A549 (cell line): ENCODE results near the gene AXDND1. TPM values are rescaled to one million over a fixed set of nuclear protein-coding genes. Genes with fewer than 3 reads are reported as not detected.

Source experiments
- ATAC-seq, 2 experiments: fragments of 200-7000 bp in 1 of 2; fragments of >200 bp in 1 of 2; cut with Nextera tagmentation in 1 of 2; cut with Tn5 transposase in 1 of 2; 3 replicates each; pipeline versions ENCODE4 v1.8.0 to v1.9.1; 2018 to 2020; ENCODE audit warnings: mild to moderate bottlenecking in 1 of 2, moderate library complexity in 1 of 2
- CTCF ChIA-PET: fragments of 300-600 bp; sonication (Branson Sonifier 250); formaldehyde crosslinking; extraction: SDS; loops from one replicate; lab custom pipeline; 2021; ENCODE audit warnings: antibody characterized with exemption, inconsistent platforms; lab: Yijun Ruan, JAX
- POLR2A ChIA-PET: fragments of 350-600 bp; formaldehyde crosslinking; extraction: SDS; loops from one replicate; lab custom pipeline; 2021; ENCODE audit warnings: antibody characterized with exemption, inconsistent platforms; lab: Yijun Ruan, JAX
- DNase-seq, 2 experiments: peaks; one replicate each; pipeline versions ENCODE4 v3.0.0 to v3.0.0-alpha.2; 2011 to 2016; ENCODE audit warnings: low read depth in 1 of 2, low spot score in 1 of 2
- FAIRE-seq: peaks from 2 replicates; lab custom pipeline; 2011; peaks lifted over from hg19 to GRCh38; lab: Jason Lieb, UNC
- H3K27ac ChIP-seq, 2 experiments: fragments of >200 bp; sonication (Bioruptor Twin); formaldehyde crosslinking; 3 replicates each; pipeline ENCODE4 v1.5.1; 2016 to 2017
- H3K4me1 ChIP-seq: fragments of >200 bp; sonication (Bioruptor Twin); formaldehyde crosslinking; 3 replicates; pipeline ENCODE4 v1.6.1; 2016
- H3K4me2 ChIP-seq: fragments of >200 bp; sonication (Bioruptor Twin); formaldehyde crosslinking; 3 replicates; pipeline ENCODE4 v1.6.1; 2016
- H3K4me3 ChIP-seq: fragments of >200 bp; sonication (Bioruptor Twin); formaldehyde crosslinking; 3 replicates; pipeline ENCODE4 v1.5.1; 2016
- H3K9me3 ChIP-seq: fragments of >200 bp; sonication (Bioruptor Twin); formaldehyde crosslinking; 3 replicates; pipeline ENCODE4 v1.6.1; 2016
- ATOH8 ChIP-seq: fragments of 250-450 bp; sonication (Bioruptor Pico); IDR thresholded peaks from 2 replicates; pipeline ENCODE4 v1.5.0; 2020; ENCODE audit warnings: low read depth, mild to moderate bottlenecking, moderate library complexity
- BCL3 ChIP-seq: fragments of >200 bp; sonication (Bioruptor Twin); formaldehyde crosslinking; IDR thresholded peaks from 3 replicates; pipeline ENCODE4 v1.6.1; 2016
- CHD2 ChIP-seq: fragments of 150-350 bp; IDR thresholded peaks from 2 replicates; pipeline ENCODE4 v1.6.1; 2014; ENCODE audit warnings: low read length; ENCODE audit not compliant: partially characterized antibody
- E2F6 ChIP-seq: IDR thresholded peaks from 2 replicates; pipeline ENCODE4 v1.6.1; 2012; ENCODE audit warnings: low read depth, borderline replicate concordance
- EHF ChIP-seq: fragments of 250-450 bp; sonication (Bioruptor Pico); IDR thresholded peaks from 2 replicates; pipeline ENCODE4 v1.5.0; 2020; ENCODE audit warnings: mild to moderate bottlenecking
- EHMT2 ChIP-seq: fragments of 200-600 bp; sonication (generic); IDR thresholded peaks from 2 replicates; pipeline ENCODE4 v1.6.1; 2016; ENCODE audit warnings: antibody characterized with exemption, low read depth, mild to moderate bottlenecking, moderate library complexity
- ELK1 ChIP-seq: fragments of 150-350 bp; IDR thresholded peaks from 2 replicates; pipeline ENCODE4 v1.6.1; 2014; ENCODE audit warnings: low read depth, mild to moderate bottlenecking, low read length
- ESRRA ChIP-seq: fragments of 150-350 bp; IDR thresholded peaks from 2 replicates; pipeline ENCODE4 v1.6.1; 2014; ENCODE audit warnings: mild to moderate bottlenecking, low read length, borderline replicate concordance
- FOSB ChIP-seq: fragments of 250-450 bp; sonication (Bioruptor Pico); IDR thresholded peaks from 2 replicates; pipeline ENCODE4 v1.5.0; 2020; ENCODE audit warnings: mild to moderate bottlenecking, moderate library complexity
- FOXS1 ChIP-seq: fragments of 250-450 bp; sonication (Bioruptor Pico); IDR thresholded peaks from 2 replicates; pipeline ENCODE4 v1.5.0; 2020; ENCODE audit warnings: mild to moderate bottlenecking, moderate library complexity
- GATA3 ChIP-seq: IDR thresholded peaks from 2 replicates; pipeline ENCODE4 v1.6.1; 2012; ENCODE audit warnings: borderline replicate concordance
- HDAC2 ChIP-seq: fragments of 200-600 bp; sonication (generic); IDR thresholded peaks from 2 replicates; pipeline ENCODE4 v1.6.1; 2016
- HES2 ChIP-seq: fragments of >200 bp; sonication (Bioruptor Twin); formaldehyde crosslinking; IDR thresholded peaks from 2 replicates; pipeline ENCODE4 v1.6.1; 2016
- HEYL ChIP-seq: fragments of 250-450 bp; sonication (Bioruptor Pico); IDR thresholded peaks from 2 replicates; pipeline ENCODE4 v1.8.0; 2021; ENCODE audit warnings: mild to moderate bottlenecking, moderate library complexity
- HMGXB4 ChIP-seq: fragments of 250-450 bp; sonication (Bioruptor Pico); IDR thresholded peaks from 2 replicates; pipeline ENCODE4 v1.5.0; 2021; ENCODE audit warnings: mild to moderate bottlenecking, moderate library complexity, borderline replicate concordance
- HOXB13 ChIP-seq: fragments of 250-450 bp; sonication (Bioruptor Pico); IDR thresholded peaks from 2 replicates; pipeline ENCODE4 v1.5.0; 2020; ENCODE audit warnings: low read depth, mild to moderate bottlenecking, moderate library complexity
- HOXB5 ChIP-seq: fragments of 250-450 bp; sonication (Bioruptor Pico); IDR thresholded peaks from 2 replicates; pipeline ENCODE4 v1.5.0; 2020; ENCODE audit warnings: mild to moderate bottlenecking, moderate library complexity
- JUN ChIP-seq, 2 experiments: fragments of >200 bp; sonication (Bioruptor Twin); formaldehyde crosslinking; IDR thresholded peaks; 2 replicates in 1 of 2; 3 replicates in 1 of 2; pipeline ENCODE4 v1.6.1; 2016 to 2017
- JUNB ChIP-seq: fragments of >200 bp; sonication (Bioruptor Twin); formaldehyde crosslinking; IDR thresholded peaks from 2 replicates; pipeline ENCODE4 v1.6.1; 2016
- KDM5A ChIP-seq: fragments of 200-600 bp; sonication (generic); IDR thresholded peaks from 2 replicates; pipeline ENCODE4 v1.6.1; 2016; ENCODE audit warnings: antibody characterized with exemption, mild to moderate bottlenecking
- MAX ChIP-seq: IDR thresholded peaks from 2 replicates; pipeline ENCODE4 v1.6.1; 2012
- MAZ ChIP-seq: fragments of 150-350 bp; IDR thresholded peaks from 2 replicates; pipeline ENCODE4 v1.6.1; 2014; ENCODE audit warnings: antibody characterized with exemption, low read depth, low read length, borderline replicate concordance
- MYC ChIP-seq: IDR thresholded peaks from 2 replicates; pipeline ENCODE4 v1.6.1; 2012; ENCODE audit warnings: mild to moderate bottlenecking, inconsistent platforms, low read length, improper control_type of control experiment, borderline replicate concordance
- NFE2L2 ChIP-seq: fragments of 150-350 bp; conservative IDR thresholded peaks from 2 replicates; pipeline ENCODE4 v1.6.1; 2014; ENCODE audit warnings: low read length
- POLR2A ChIP-seq: IDR thresholded peaks from 2 replicates; pipeline ENCODE4 v1.6.1; 2012; ENCODE audit warnings: mild to moderate bottlenecking, low read length
- RAD21 ChIP-seq, 2 experiments: fragments of >200 bp in 1 of 2; sonication (Bioruptor Twin) in 1 of 2; formaldehyde crosslinking in 1 of 2; IDR thresholded peaks in 1 of 2; conservative IDR thresholded peaks in 1 of 2; 2 replicates in 1 of 2; 3 replicates in 1 of 2; pipeline ENCODE4 v1.6.1; 2012 to 2018; ENCODE audit warnings: inconsistent platforms in 1 of 2
- RFX5 ChIP-seq: fragments of 450-650 bp; IDR thresholded peaks from 2 replicates; pipeline ENCODE4 v1.7.1; 2014; ENCODE audit warnings: antibody characterized with exemption, mild to moderate bottlenecking, moderate library complexity
- RNF2 ChIP-seq: fragments of 200-600 bp; sonication (generic); IDR thresholded peaks from 2 replicates; pipeline ENCODE4 v1.6.1; 2016; ENCODE audit warnings: low read depth, mild to moderate bottlenecking, antibody characterized with exemption, moderate library complexity, borderline replicate concordance
- SMC3 ChIP-seq: fragments of >200 bp; sonication (Bioruptor Twin); formaldehyde crosslinking; IDR thresholded peaks from 3 replicates; pipeline ENCODE4 v1.6.1; 2018; ENCODE audit warnings: inconsistent platforms
- TFCP2L1 ChIP-seq: fragments of 250-450 bp; sonication (Bioruptor Pico); IDR thresholded peaks from 2 replicates; pipeline ENCODE4 v1.5.0; 2021; ENCODE audit warnings: mild to moderate bottlenecking
- ZC3H11A ChIP-seq: fragments of 450-650 bp; IDR thresholded peaks from 2 replicates; pipeline ENCODE4 v1.6.1; 2014; ENCODE audit warnings: antibody characterized with exemption, mild to moderate bottlenecking
- ZFP36 ChIP-seq: fragments of 450-650 bp; IDR thresholded peaks from 2 replicates; pipeline ENCODE4 v1.6.1; 2014; ENCODE audit warnings: borderline replicate concordance; ENCODE audit not compliant: partially characterized antibody
- WGBS: methylation state at CpG from one replicate; pipeline ENCODE4 v1.1.6; 2017; ENCODE audit errors: missing lambda C conversion rate; 5-methylcytosine and 5-hydroxymethylcytosine counted together
- polyA plus RNA-seq, 4 experiments: library from polyadenylated mRNA; depleted of rRNA in 3 of 4; stranded (reverse); fragments of >200 nt; fragmentation: RNase III in 1 of 4; extraction: RNeasy Plus Mini Kit Qiagen cat#74134 plus additional on column Dnase treatment in 1 of 4; gene quantifications; 2 replicates in 3 of 4; 3 replicates in 1 of 4; pipeline ENCODE4 v1.2.3, GENCODE V29; 2011 to 2017

AXDND1 gene
- polyA plus RNA-seq, 2 of the 4 experiments (the other 2 are of a cell fraction): 0.30 to 0.71 TPM

- no peak overlapping the region for H3K4me3 ChIP-seq
- ATAC-seq: no peak
- TF ChIP-seq MYC (no peak), RAD21 (conservative IDR thresholded peaks at IDR 0.05 in 1 of 2, IDR thresholded peaks at IDR 0.05 in 1 of 2) (no peak), FOXS1 (CRISPR knock-in tag) (no peak), POLR2A (no peak), HDAC2 (no peak), RFX5 (no peak), ZFP36 (no peak), HOXB13 (CRISPR knock-in tag) (no peak), EHF (no peak), E2F6 (no peak), HES2 (no peak), HMGXB4 (no peak), JUNB (no peak), ATOH8 (CRISPR knock-in tag) (no peak), ELK1 (no peak), KDM5A (no peak), EHMT2 (no peak), HEYL (CRISPR knock-in tag) (no peak)
- TF ChIP-seq, all 56 proteins: peak for 0
- ChIA-PET POLR2A (no interaction called here), CTCF (no interaction called here)
- H3K4me2 ChIP-seq: no peak overlapping the region
- no peaks in the 10 kb centered on the region for H3K4me1 ChIP-seq
- 91% methylated on average over 5 of the region's 5 CpGs for WGBS
- H3K9me3 ChIP-seq: no peaks in the 10 kb centered on the region
- DNase-seq: no peak
- no peak for FAIRE-seq
- no peak overlapping the region for H3K27ac ChIP-seq
Measured at GRCh38 chr1:179318491-179318890, 47.3 kb upstream of the AXDND1 start.

- TF ChIP-seq GATA3 (no peak), CHD2 (no peak), KDM5A (no peak), FOSB (CRISPR knock-in tag) (no peak), HEYL (CRISPR knock-in tag) (no peak), JUN (IDR thresholded peaks at IDR 0.05) (no peak), ZC3H11A (no peak), ESRRA (no peak), MAZ (no peak), RFX5 (no peak), HOXB5 (CRISPR knock-in tag) (no peak), RNF2 (no peak), NFE2L2 (no peak), TFCP2L1 (no peak), EHF (no peak), MAX (no peak), SMC3 (no peak), BCL3 (no peak)
- no peak for FAIRE-seq
- no peak overlapping the region for H3K27ac ChIP-seq
- H3K4me2 ChIP-seq: no peak overlapping the region
- no peak overlapping the region for H3K4me3 ChIP-seq
- no peak for DNase-seq
- ATAC-seq: no peak
- WGBS: 89% methylated on average over 5 of the region's 5 CpGs
- CTCF ChIA-PET: no interaction called here
- POLR2A ChIA-PET: no interaction called here
- H3K9me3 ChIP-seq: no peaks in the 10 kb centered on the region
- H3K4me1 ChIP-seq: no peaks in the 10 kb centered on the region
Measured at GRCh38 chr1:179321533-179322216, 44.1 kb upstream of the AXDND1 start.
